ENCODE data around the gene ZBTB39. TPM values are rescaled to one million over a fixed set of nuclear protein-coding genes. Genes with fewer than 3 reads are reported as not detected.
"Not testable (repeated sequence)": the region's sequence is repeated elsewhere in the genome, so short reads cannot be mapped to it uniquely, and the experiment has no call there.

Gene ZBTB39
- total and polyA plus RNA-seq, 2 experiments from 2014 or later = 1.8 to 6.4 TPM

GRCh38 chr12:57027805-57028153 lies 21.4 kb upstream of the ZBTB39 start:
- no peaks in the 10 kb centered on the region for H3K9me3 ChIP-seq (ENCODE audit: low read depth)
- no peak for DNase-seq (ENCODE audit: low spot score)
- H3K36me3 ChIP-seq (replicated peaks; ENCODE audit: insufficient read depth, low read depth) = no peaks in the 10 kb centered on the region
- H3K9me2 ChIP-seq (replicated peaks; ENCODE audit: insufficient read depth) = no peaks in the 10 kb centered on the region
- TF ChIP-seq EZH2phosphoT487 (IDR thresholded peaks at IDR 0.05; ENCODE audit: low read depth, severe bottlenecking, unreplicated experiment) (no peak), CTCF (IDR thresholded peaks at IDR 0.05; ENCODE audit: poor library complexity) (no peak), EZH2 (IDR thresholded peaks at IDR 0.05; ENCODE audit: borderline replicate concordance) (no peak)
- no peaks in the 10 kb centered on the region for H3K4me1 ChIP-seq (ENCODE audit: insufficient read depth)
- no peak overlapping the region for H2AFZ ChIP-seq
- H3K4me2 ChIP-seq = no peak overlapping the region
- H3K27ac ChIP-seq = no peak overlapping the region
- no peaks in the 10 kb centered on the region for H3K27me3 ChIP-seq
- WGBS (ENCODE audit: low lambda C conversion rate, missing lambda C conversion rate) = 84% methylated on average over 5 of the region's 5 CpGs
- no peak overlapping the region for H3K4me3 ChIP-seq
- H4K20me1 ChIP-seq (ENCODE audit: insufficient read depth, poor library complexity, severe bottlenecking) = no peaks in the 10 kb centered on the region
- no peaks in the 10 kb centered on the region for H3K79me2 ChIP-seq

DNA sequence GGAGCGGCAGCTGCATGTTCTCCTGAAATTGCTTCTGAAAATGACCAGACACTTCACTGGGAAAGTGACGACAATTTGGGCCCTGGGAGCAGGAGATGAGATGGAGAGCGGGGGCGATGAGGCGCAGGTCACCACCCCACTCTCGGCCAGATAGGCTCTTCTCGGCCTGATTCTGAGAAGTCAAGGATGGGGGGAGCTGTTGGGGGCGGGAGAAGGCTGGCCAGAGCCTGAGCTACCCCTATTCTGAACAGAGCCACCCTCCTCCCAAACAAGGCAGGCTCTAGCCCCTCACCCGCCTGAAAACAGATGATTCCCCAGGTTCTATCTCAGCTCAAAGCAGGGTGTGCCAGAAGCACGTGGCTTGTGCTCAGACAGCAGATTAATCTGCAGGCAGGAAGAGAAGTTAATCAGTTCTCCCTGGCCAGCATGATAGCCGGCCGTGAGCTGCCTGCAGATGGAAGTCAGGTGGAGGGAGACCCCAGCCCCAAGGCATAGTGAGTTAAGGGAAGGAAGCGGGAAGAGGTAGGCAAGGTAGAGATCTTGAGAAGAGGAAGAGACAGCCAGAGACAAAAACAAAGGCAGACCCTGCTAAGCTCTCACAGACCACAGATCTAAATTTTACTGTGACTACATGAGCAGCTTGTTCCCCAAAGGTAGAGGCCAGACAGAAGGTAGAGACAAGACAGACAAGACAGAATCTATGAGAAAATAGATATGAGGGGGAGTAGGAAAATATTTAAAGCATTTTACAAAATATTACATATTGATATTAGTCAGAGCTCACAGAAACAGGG lies 20.9 kb upstream of the ZBTB39 start:
- Histone ChIP-seq H3K79me2 (no peaks in the 10 kb centered on the region), H3K4me3 (no peak overlapping the region), H3K27me3 (no peaks in the 10 kb centered on the region), H4K20me1 (ENCODE audit: insufficient read depth, poor library complexity, severe bottlenecking) (no peaks in the 10 kb centered on the region), H3K27ac (no peak overlapping the region), H3K4me1 (ENCODE audit: insufficient read depth) (no peaks in the 10 kb centered on the region), H3K9me2 (replicated peaks; ENCODE audit: insufficient read depth) (no peaks in the 10 kb centered on the region), H2AFZ (no peak overlapping the region), H3K9me3 (ENCODE audit: low read depth) (no peaks in the 10 kb centered on the region), H3K4me2 (no peak overlapping the region), H3K36me3 (replicated peaks; ENCODE audit: insufficient read depth, low read depth) (no peaks in the 10 kb centered on the region)
- TF ChIP-seq CTCF (IDR thresholded peaks at IDR 0.05; ENCODE audit: poor library complexity) (no peak), EZH2 (IDR thresholded peaks at IDR 0.05; ENCODE audit: borderline replicate concordance) (no peak), EZH2phosphoT487 (IDR thresholded peaks at IDR 0.05; ENCODE audit: low read depth, severe bottlenecking, unreplicated experiment) (no peak)
- WGBS (ENCODE audit: low lambda C conversion rate, missing lambda C conversion rate) = 59% methylated on average over 13 of the region's 13 CpGs
- no peak for DNase-seq (ENCODE audit: low spot score)

DNA sequence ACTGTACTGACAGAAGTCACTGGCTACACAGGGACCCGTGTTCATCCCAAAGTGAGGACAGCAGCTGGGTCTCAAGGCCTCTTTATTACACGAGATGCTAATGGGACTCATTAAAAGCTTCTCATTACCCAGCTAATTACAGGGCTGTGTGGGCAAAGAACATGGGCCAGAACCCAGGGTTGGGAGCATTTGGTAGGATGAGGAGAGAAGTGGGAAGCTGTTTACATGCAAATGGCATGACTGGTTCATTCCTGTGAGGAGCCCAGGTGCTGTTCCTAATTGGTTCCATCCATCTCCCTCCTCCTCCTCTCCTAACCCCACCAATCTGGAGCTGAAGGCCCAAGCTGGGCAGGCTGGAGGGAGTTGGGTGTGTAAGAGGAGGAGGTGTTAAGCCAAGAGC lies 18.9 kb upstream of the ZBTB39 start:
- H4K20me1 ChIP-seq (ENCODE audit: insufficient read depth, poor library complexity, severe bottlenecking) = no peaks in the 10 kb centered on the region
- no peak for DNase-seq (ENCODE audit: low spot score)
- H3K9me3 ChIP-seq (ENCODE audit: low read depth) = no peaks in the 10 kb centered on the region
- no peak overlapping the region for H2AFZ ChIP-seq
- no peak overlapping the region for H3K27ac ChIP-seq
- no peak overlapping the region for H3K4me3 ChIP-seq
- H3K9me2 ChIP-seq (replicated peaks; ENCODE audit: insufficient read depth) = no peaks in the 10 kb centered on the region
- 70% methylated on average over 2 of the region's 2 CpGs for WGBS (ENCODE audit: low lambda C conversion rate, missing lambda C conversion rate)
- H3K4me1 ChIP-seq (ENCODE audit: insufficient read depth) = no peaks in the 10 kb centered on the region
- no peaks in the 10 kb centered on the region for H3K27me3 ChIP-seq
- H3K79me2 ChIP-seq = no peaks in the 10 kb centered on the region
- no peaks in the 10 kb centered on the region for H3K36me3 ChIP-seq (replicated peaks; ENCODE audit: insufficient read depth, low read depth)
- H3K4me2 ChIP-seq = no peak overlapping the region
- no peak for TF ChIP-seq EZH2 (IDR thresholded peaks at IDR 0.05; ENCODE audit: borderline replicate concordance)
- no peak for TF ChIP-seq CTCF (IDR thresholded peaks at IDR 0.05; ENCODE audit: poor library complexity)
- TF ChIP-seq EZH2phosphoT487 (IDR thresholded peaks at IDR 0.05; ENCODE audit: low read depth, severe bottlenecking, unreplicated experiment) = no peak

GRCh38 chr12:57022324-57022723 lies 16.0 kb upstream of the ZBTB39 start:
- not testable (repeated sequence) for H3K9me3 ChIP-seq (ENCODE audit: low read depth); H3K4me1 ChIP-seq (ENCODE audit: insufficient read depth); H3K9me2 ChIP-seq (replicated peaks; ENCODE audit: insufficient read depth); H3K27me3 ChIP-seq; H3K4me3 ChIP-seq; H3K79me2 ChIP-seq; H4K20me1 ChIP-seq (ENCODE audit: insufficient read depth, poor library complexity, severe bottlenecking); H3K36me3 ChIP-seq (replicated peaks; ENCODE audit: insufficient read depth, low read depth); H3K27ac ChIP-seq; H3K4me2 ChIP-seq; H2AFZ ChIP-seq; DNase-seq (ENCODE audit: low spot score)
- 83% methylated on average over 5 of the region's 5 CpGs for WGBS (ENCODE audit: low lambda C conversion rate, missing lambda C conversion rate)
